Endometrial microvascular endothelial cells (primary cell): ENCODE results near the gene TRIM36. TPM values are rescaled to one million over a fixed set of nuclear protein-coding genes. Genes with fewer than 3 reads are reported as not detected.

ENCODE experiments used
- in situ Hi-C: cut with HindIII; loops from 2 replicates; pipeline ENCODE4 v1.10.0; 2017; ENCODE audit warnings: low sequenced_read_pairs, low pct_unique_long_range_greater_than_20kb; ENCODE audit errors: inconsistent ontology term
- total RNA-seq: library from RNA; depleted of rRNA; stranded (reverse); fragments of >200 nt; gene quantifications from one replicate; pipeline ENCODE4 v1.2.3, GENCODE V29; 2015; ENCODE audit errors: inconsistent ontology term

Gene TRIM36
- total RNA-seq, 1 donor from 2014 or later: not detected

DNA sequence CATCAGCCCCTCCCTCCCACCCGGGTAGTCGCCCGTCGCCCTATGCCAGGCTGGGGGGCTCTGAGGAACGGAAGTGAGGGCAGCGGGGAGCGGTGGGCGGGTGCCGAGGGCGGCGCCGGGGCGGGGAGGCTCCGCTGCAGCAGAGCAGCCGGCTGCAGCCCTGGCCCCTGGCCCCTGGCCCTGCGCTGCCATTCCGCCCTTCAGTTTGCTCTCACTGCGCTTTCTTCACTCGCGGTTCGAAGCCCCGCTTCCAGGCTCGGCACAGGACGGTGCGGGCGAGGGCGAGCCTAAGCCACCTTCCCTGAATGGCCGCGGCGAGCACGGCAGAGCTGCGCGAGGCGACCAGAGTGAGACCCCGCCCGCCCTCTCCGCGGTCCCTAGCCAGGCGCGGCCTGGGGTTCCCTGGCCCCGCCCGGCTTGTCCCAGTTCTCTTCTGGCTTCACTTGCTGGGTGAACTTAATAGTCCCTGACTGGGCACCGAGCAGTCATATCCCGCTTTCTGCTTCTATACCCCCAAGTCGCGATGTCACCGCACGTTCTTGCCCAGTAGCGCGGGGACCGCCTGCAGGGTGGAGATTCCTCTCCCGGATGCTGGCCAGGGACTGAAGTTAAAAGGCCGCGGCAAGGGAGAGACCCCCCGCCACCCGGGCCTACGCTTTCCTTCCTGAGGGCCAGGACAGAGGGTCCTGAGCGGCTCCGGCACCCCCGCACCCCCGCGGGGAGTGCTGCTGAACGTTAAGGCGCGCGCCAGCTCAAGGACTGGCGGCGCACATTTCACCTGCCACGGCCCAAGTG is 623 bp upstream of the TRIM36 start:
- in situ Hi-C loops: no loop called here

- in situ Hi-C loops: no loop called here
Measured at GRCh38 chr5:115168829-115169486, 750 bp downstream of the TRIM36 start.

GRCh38 chr5:115166744-115167393 is 2.8 kb downstream of the TRIM36 start:
- in situ Hi-C loops: no loop called here

- in situ Hi-C loops: no loop called here
Measured at GRCh38 chr5:115165790-115166189, 3.9 kb downstream of the TRIM36 start.

DNA sequence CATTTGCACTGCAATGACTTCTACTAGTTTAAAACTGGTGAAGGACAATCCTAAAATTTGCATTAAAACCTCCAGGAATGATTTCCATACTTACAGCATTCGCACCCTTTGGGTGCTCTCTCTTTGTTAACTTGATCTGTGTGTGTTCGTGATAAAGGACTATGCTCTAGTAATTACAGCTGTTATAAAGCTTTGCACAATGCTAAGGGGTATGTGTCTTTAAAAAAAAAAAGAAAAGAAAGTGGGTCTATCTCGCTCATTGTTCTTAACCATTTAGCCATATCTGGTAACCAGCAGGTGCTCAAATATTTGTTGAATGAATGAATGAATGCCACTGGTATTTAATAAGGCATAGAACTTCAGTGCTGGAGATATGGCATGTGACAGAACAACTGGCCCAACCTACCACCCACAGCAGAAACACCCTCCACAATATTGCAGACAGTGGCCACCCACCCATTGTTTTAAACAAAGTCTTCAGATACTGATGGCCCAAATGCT is 8.7 kb downstream of the TRIM36 start:
- in situ Hi-C loops: no loop called here

DNA sequence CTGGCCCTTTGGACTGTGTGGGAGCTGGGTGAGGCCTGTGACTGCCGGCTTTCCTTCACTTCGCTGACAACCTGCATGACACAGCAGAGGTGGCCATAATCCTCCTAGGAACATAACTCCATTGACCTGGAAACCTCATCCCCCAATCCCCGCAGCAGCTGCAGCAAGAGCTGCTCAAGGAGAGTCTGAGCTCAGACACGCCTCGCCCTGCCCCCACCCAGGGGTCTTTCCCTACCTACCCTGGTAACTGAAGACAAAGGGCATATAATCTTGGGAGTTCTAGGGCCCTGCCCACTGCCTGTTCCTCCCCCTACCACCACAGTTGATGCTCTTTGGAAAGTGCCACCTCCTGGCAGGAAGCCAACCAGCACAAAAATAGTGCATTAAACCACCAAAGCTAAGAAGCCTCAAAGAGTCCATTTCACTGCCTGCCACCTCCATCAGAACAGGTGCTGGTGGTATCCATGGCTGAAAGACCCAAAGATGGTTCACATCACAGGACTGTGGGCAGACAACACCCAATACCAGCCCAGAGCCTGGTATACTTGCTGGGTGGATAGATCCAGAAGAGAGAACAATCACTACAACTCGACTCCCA is 18.4 kb downstream of the TRIM36 start:
- in situ Hi-C loops: no loop called here

DNA sequence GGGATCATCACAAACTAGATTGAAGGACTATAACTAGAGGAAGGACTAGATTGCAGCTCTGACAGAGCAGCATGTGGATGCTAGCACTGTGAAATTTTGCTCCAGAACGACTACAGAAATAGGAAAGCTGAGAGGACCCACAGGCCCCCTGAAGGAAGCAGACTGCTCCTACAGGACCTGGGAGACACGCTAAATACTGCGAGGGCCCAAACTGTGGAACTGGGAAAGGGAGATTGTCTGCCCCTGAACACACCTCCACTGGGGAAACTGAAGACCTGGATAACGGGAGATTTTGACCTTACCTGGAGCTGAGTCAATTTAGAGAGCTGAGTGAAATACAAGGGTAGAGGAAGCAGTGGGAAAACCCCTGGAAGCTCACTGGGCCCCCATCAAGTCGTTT is 19.2 kb downstream of the TRIM36 start:
- in situ Hi-C loops: no loop called here

- in situ Hi-C loops: no loop called here
Measured at GRCh38 chr5:115147052-115147451, 22.7 kb downstream of the TRIM36 start.

DNA sequence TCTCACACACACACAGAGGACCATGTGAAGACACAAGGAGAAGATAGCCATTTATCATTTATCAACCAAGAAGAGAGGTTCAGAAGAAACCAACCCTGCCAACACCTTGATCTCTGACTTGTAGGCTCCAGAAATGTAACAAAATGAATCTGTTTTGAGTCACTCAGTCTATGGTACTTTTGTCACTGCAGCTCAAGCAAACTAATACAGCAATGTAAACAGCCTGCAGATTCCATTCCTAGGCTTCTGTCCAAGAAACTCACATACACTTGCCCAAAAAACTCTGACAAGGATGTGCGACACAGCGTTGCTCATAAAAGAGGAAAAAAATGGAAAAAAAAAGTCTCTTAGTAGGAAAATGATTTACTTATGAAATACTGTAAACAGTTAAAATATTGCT is 33.4 kb downstream of the TRIM36 start:
- in situ Hi-C loops: no loop called here

DNA sequence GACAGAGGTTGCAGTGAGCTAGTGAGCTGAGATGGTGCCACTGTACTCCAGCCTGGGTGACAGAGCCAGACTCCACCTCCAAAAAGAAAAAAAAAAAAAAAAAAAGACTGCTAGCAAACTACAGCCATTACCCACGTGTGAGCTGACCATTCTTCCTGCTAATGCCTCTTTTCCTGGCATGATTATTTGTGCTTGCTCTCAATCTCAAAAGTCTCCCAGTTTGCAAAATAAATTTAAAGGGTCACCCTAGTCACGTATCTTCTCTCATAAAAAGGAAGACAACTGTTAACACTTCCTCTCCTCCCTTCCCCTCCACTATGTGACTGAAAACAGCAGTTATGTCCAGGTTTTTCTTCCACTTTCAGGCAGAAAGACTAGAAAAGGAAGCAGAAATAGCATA is 37.2 kb downstream of the TRIM36 start:
- in situ Hi-C loops: no loop called here

- in situ Hi-C loops: no loop called here
Measured at GRCh38 chr5:115126303-115126702, 43.4 kb downstream of the TRIM36 start.

DNA sequence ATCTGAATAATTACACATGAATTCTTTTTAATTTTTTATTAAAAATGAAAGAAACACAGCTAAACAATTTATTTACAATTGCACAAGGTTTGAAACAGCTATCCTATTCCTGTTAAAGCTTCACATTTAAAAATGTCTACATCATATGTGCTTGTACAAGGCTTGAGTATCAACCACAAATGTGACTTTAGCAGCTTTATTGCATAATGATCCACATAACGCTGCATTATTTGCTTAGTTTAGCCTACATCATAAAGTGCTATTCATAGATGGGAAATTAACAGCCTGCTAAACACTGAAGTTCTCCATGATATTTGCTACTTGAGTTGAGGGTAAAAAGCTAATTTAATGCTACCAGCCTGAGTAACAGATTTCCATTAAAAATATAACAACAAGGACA is 45.0 kb downstream of the TRIM36 start:
- in situ Hi-C loops: no loop called here

GRCh38 chr5:115116001-115116400 is 53.7 kb downstream of the TRIM36 start:
- in situ Hi-C loops: no loop called here

- in situ Hi-C loops: no loop called here
Measured at GRCh38 chr5:115109840-115110239, 59.9 kb downstream of the TRIM36 start.

DNA sequence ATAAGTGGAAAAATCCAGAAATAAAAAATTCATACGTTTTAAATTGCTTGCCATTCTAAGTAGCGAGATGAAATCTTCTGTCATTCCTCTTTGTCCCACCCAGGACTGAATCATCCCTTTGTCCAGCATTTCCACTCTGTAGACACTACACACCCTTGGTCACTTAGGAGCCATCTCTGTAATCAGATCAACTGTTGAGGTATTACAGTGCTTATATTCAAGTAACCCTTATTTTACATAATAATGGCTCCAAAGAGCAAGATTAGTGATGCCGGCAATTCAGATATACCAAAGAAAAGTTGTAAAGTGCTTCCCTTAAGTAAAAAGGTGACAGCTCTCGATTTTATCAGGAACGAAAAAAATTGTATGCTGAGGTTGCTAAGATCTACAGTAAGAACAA is 60.4 kb downstream of the TRIM36 start:
- in situ Hi-C loops: no loop called here

DNA sequence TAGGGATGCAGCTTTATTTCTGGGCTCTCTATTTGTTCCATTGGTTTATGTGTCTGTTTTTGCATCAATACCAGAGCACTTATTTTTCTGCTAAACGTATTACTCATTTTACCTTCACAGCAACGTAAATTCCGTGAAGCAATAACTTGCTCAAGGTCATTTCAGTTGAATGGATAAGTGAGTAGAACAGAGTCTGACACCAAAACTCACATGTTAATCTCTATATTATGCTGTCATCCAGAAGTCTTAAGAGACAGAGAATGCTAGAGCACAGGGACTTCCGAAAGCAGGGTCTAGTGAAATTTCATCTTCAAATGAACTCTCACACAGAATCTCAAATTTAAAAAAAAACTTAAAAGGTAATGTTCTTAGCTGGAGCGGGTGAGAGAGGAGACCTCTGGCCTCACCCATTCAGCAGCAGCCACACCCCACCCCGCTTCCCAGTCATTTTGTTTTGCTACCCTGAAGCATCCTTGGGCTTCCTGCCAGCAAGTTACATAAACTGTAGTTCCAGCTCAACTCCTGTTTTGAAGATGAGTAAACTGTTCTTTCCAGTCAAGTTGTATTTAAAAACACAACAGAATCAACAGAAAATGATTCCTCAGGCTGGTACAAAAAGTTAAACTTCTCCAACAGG is 69.3 kb downstream of the TRIM36 start:
- in situ Hi-C loops: no loop called here

DNA sequence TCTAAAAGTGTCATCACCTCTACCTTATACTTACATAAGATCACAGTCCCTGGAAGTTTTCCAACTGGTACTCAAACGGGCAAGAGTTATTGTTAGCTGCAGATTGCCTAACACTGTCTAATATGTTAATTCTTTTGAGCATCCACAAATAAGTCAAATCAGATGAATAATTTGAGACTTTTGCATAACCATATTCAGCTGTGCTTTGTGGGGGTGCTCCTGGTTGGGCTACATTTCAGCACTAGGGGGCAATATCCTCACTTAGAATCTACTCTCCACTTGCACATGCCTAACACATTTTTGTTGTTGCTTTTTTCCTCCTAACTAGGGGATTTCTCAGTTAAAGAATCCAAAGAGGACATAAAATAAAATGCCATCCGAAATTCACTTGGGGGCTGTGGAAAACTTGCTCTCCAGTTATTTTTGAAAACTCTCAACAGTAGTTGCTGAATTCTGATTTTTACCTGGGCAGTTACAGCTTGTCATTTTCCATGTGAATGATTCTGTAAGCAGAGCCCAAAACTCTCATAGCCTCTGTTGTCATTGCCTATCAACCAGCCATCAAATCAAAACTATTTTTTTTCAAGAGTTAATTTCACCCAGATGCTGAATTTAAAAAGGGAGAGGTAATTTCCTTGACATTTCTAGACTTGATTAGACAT is 71.5 kb downstream of the TRIM36 start:
- in situ Hi-C loops: no loop called here

DNA sequence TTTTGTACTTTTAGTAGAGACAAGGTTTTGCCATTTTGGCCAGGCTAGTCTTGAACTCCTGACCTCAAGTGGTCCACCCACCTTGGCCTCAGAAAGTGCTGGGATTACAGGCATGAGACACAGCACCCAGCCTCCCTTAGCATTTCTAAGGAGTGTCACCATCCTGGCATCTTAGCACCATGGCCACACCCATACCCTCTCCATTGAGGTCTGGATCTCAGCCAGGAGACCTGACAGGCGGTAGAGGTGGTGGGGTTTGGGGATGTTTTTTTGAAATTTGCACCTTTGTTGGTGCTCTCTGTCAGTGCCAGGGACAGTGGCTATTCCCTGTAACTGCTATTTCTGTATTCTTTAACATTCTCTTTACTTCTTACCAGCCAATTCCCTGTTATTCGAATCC is 72.5 kb downstream of the TRIM36 start:
- in situ Hi-C loops: no loop called here
